ENCODE data around the gene ZNF613. TPM values are rescaled to one million over a fixed set of nuclear protein-coding genes. Genes with fewer than 3 reads are reported as not detected.

ZNF613 gene
- polyA plus RNA-seq, result 1 to 10 TPM; 2.2 to 6.0 (median 4.3) TPM
- long read RNA-seq, donor 1, result 0 reads
- long read RNA-seq, donor 2, result 0 reads
- long read RNA-seq, donor 3, result 0 reads
- long read RNA-seq, donor 4, result 0 reads
- long read RNA-seq, donor 5, result 0 reads
- long read RNA-seq, donor 6, partial matches to known transcripts, result 6 of 7 reads
- long read RNA-seq, donor 6, other reads (novel, unspliced or antisense), result 0 of 7 reads
- long read RNA-seq, donor 7, result 0 reads
- long read RNA-seq, donor 8, result 0 reads
- long read RNA-seq, donor 9, result 0 reads
- long read RNA-seq, donor 10, partial matches to known transcripts, result 0 of 1 reads
- long read RNA-seq, donor 10, other reads (novel, unspliced or antisense), result 0 of 1 reads

DNA sequence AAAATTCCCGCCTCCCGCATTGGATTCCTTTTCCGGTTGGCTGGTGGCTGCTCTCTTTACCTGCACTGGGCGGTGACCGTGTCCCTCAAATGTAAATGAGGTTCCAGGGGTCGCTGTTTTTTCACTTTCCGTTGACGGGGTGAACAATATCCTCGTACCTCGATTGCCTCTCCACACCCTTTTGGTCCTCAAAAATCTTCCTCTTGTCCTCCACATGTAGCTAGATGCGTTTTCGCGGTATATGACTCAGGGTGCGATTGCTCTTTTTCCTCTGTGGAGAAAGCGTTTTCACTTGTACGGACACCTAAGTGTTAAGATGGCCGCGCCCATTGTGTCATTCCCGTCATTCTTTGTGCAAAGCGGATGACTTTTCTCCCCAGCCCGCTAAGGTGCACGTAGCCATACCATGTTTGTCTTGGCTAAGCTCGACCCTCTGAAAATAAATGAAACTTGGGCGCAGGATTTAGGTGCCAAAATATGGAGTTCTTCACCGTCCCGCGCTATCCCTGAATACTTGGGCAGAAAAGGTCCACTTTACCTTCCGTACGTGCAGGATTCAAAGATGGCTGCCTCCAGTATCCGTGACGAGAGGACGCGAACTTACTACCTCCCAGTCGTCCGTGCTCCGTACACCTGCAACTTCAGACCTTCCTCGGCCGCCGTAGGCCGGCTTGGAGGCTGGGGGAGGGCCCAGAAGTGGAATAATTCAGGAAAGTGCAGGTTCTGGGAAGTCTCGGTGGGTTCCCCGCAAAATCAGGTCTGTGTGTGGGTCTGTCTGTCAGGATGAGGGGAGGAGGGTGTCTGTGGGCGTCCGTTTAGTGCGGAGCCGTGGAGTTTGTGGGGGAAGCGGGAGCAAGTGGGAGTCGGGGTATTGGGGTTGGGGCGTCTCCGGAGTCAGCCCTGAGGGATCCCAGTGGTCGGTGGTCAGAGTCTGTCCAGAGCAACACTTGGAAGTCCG, at the start of gene ZNF613:
Gene ZNF613, plus strand, starts transcription at position 689 of the 958 bp plus-strand sequence. CDS start 8,749 bp downstream, outside the sequence.
- 0 to 1% (median 0%) methylated on average over 52 of the region's 52 CpGs for WGBS, 3 donors
- no peaks in the 10 kb centered on the region for H3K4me1 ChIP-seq (ENCODE audit: control insufficient read depth in 3 of 3, insufficient read depth in 2 of 3, low read depth in 1 of 3, low read length in 2 of 3)
- peaks cover 7 to 11% (median 10%) of the 10 kb centered on the region in 3 donors for H3K36me3 ChIP-seq (ENCODE audit: control insufficient read depth in 3 of 3, insufficient read depth in 2 of 3, low read depth in 1 of 3, low read length in 3 of 3)
- DNase-seq, result peak; percentile 95 to 98
- no peaks in the 10 kb centered on the region for H3K27me3 ChIP-seq (ENCODE audit: control insufficient read depth in 3 of 3, insufficient read depth in 3 of 3, low read length in 3 of 3)
- peak within 1 kb of the TSS; percentile 62 to 97 (median 94) for H3K27ac ChIP-seq (ENCODE audit: low read depth in 1 of 3, low read length in 2 of 3)
- peak within 1 kb of the TSS; percentile 81 to 93 (median 83) for H3K4me3 ChIP-seq (ENCODE audit: low read depth in 1 of 3, low read length in 3 of 3)
- peaks cover 7 to 24% of the 10 kb centered on the region in 2 donors for H3K9me3 ChIP-seq (ENCODE audit: control insufficient read depth in 2 of 2, insufficient read depth in 1 of 2, low read depth in 1 of 2, low read length in 1 of 2)
- FAIRE-seq, result no peak

- Histone ChIP-seq H3K36me3 (ENCODE audit: control insufficient read depth in 3 of 3, insufficient read depth in 2 of 3, low read depth in 1 of 3, low read length in 3 of 3) (peaks cover 0 to 22% (median 6%) of the 10 kb centered on the region in 3 donors), H3K27ac (ENCODE audit: low read depth in 1 of 3, low read length in 2 of 3) (no peak overlapping the region), H3K27me3 (ENCODE audit: control insufficient read depth in 3 of 3, insufficient read depth in 3 of 3, low read length in 3 of 3) (no peaks in the 10 kb centered on the region), H3K4me1 (ENCODE audit: control insufficient read depth in 3 of 3, insufficient read depth in 2 of 3, low read depth in 1 of 3, low read length in 2 of 3) (no peaks in the 10 kb centered on the region), H3K4me3 (ENCODE audit: low read depth in 1 of 3, low read length in 3 of 3) (no peak overlapping the region), H3K9me3 (ENCODE audit: control insufficient read depth in 2 of 2, insufficient read depth in 1 of 2, low read depth in 1 of 2, low read length in 1 of 2) (peaks cover 15 to 29% of the 10 kb centered on the region in 2 donors)
- 98 to 100% (median 99%) methylated on average over 3 of the region's 3 CpGs for WGBS, 3 donors
- FAIRE-seq (no peak), DNase-seq (no peak)
Measured at GRCh38 chr19:51882518-51882917, 44.8 kb upstream of the ZNF613 start.

DNA sequence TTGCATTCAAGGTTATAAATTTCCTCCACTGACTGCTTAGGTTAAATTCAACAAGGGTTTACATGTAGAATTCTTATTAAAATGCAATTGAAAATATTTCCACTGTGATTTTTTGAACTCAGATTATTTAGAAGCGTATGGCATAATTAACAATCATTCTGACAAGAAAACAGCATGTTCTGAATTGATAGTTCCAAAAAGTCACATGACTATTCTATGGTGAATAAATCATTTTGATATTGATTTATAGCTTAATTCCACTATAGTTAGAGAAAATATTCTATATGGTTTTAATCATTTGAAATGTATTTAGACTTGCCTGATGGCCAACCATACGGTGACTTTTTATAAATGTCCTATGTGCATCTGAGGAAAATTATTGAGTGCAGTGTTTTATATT, 42.6 kb upstream of the ZNF613 start:
- Histone ChIP-seq H3K27ac (ENCODE audit: low read depth in 1 of 3, low read length in 2 of 3) (no peak overlapping the region), H3K36me3 (ENCODE audit: control insufficient read depth in 3 of 3, insufficient read depth in 2 of 3, low read depth in 1 of 3, low read length in 3 of 3) (peaks cover 0 to 12% (median 0%) of the 10 kb centered on the region in 3 donors), H3K9me3 (ENCODE audit: control insufficient read depth in 2 of 2, insufficient read depth in 1 of 2, low read depth in 1 of 2, low read length in 1 of 2) (peaks cover 13 to 32% of the 10 kb centered on the region in 2 donors), H3K4me3 (ENCODE audit: low read depth in 1 of 3, low read length in 3 of 3) (no peak overlapping the region), H3K27me3 (ENCODE audit: control insufficient read depth in 3 of 3, insufficient read depth in 3 of 3, low read length in 3 of 3) (no peaks in the 10 kb centered on the region), H3K4me1 (ENCODE audit: control insufficient read depth in 3 of 3, insufficient read depth in 2 of 3, low read depth in 1 of 3, low read length in 2 of 3) (peaks cover 0 to 6% (median 3%) of the 10 kb centered on the region in 3 donors)
- FAIRE-seq (no peak), DNase-seq (no peak)
- 96 to 98% (median 97%) methylated on average over 2 of the region's 2 CpGs for WGBS, 3 donors

- no peaks in the 10 kb centered on the region for H3K27me3 ChIP-seq (ENCODE audit: control insufficient read depth in 3 of 3, insufficient read depth in 3 of 3, low read length in 3 of 3)
- no peak for FAIRE-seq
- H3K36me3 ChIP-seq (ENCODE audit: control insufficient read depth in 3 of 3, insufficient read depth in 2 of 3, low read depth in 1 of 3, low read length in 3 of 3), result peaks cover 12 to 24% (median 13%) of the 10 kb centered on the region in 3 donors
- peak within 1 kb of the TSS; percentile 45 to 82 (median 72) for H3K27ac ChIP-seq (ENCODE audit: low read depth in 1 of 3, low read length in 2 of 3)
- DNase-seq, result peak; percentile 92 to 97
- 4 to 10% (median 10%) methylated on average over 56 of the region's 56 CpGs for WGBS, 3 donors
- peaks cover 0 to 6% (median 3%) of the 10 kb centered on the region in 3 donors for H3K4me1 ChIP-seq (ENCODE audit: control insufficient read depth in 3 of 3, insufficient read depth in 2 of 3, low read depth in 1 of 3, low read length in 2 of 3)
- H3K4me3 ChIP-seq (ENCODE audit: low read depth in 1 of 3, low read length in 3 of 3), result peak within 1 kb of the TSS; percentile 70 to 73 (median 71)
- H3K9me3 ChIP-seq (ENCODE audit: control insufficient read depth in 2 of 2, insufficient read depth in 1 of 2, low read depth in 1 of 2, low read length in 1 of 2), result peaks cover 9 to 43% of the 10 kb centered on the region in 2 donors
Measured at GRCh38 chr19:51887522-51888498, 39.5 kb upstream of the ZNF613 start, which contains the start of gene ZNF577. TSS of gene ZNF577 (minus strand) at chr19:51887951. CDS start at chr19:51880382, 7,569 bp downstream.

GRCh38 chr19:51889934-51890333, 37.3 kb upstream of the ZNF613 start:
- Histone ChIP-seq H3K36me3 (ENCODE audit: control insufficient read depth in 3 of 3, insufficient read depth in 2 of 3, low read depth in 1 of 3, low read length in 3 of 3) (peaks cover 21 to 41% (median 24%) of the 10 kb centered on the region in 3 donors), H3K27me3 (ENCODE audit: control insufficient read depth in 3 of 3, insufficient read depth in 3 of 3, low read length in 3 of 3) (no peaks in the 10 kb centered on the region), H3K4me3 (ENCODE audit: low read depth in 1 of 3, low read length in 3 of 3) (no peak overlapping the region), H3K4me1 (ENCODE audit: control insufficient read depth in 3 of 3, insufficient read depth in 2 of 3, low read depth in 1 of 3, low read length in 2 of 3) (peaks cover 0 to 6% (median 3%) of the 10 kb centered on the region in 3 donors), H3K27ac (ENCODE audit: low read depth in 1 of 3, low read length in 2 of 3) (no peak overlapping the region), H3K9me3 (ENCODE audit: control insufficient read depth in 2 of 2, insufficient read depth in 1 of 2, low read depth in 1 of 2, low read length in 1 of 2) (peaks cover 10 to 54% of the 10 kb centered on the region in 2 donors)
- FAIRE-seq (no peak), DNase-seq (no peak)

GRCh38 chr19:51891193-51891747, 36.0 kb upstream of the ZNF613 start:
- Histone ChIP-seq H3K27ac (ENCODE audit: low read depth in 1 of 3, low read length in 2 of 3) (no peak overlapping the region), H3K9me3 (ENCODE audit: control insufficient read depth in 2 of 2, insufficient read depth in 1 of 2, low read depth in 1 of 2, low read length in 1 of 2) (peaks cover 11 to 56% of the 10 kb centered on the region in 2 donors), H3K36me3 (ENCODE audit: control insufficient read depth in 3 of 3, insufficient read depth in 2 of 3, low read depth in 1 of 3, low read length in 3 of 3) (peaks cover 28 to 51% (median 36%) of the 10 kb centered on the region in 3 donors), H3K4me3 (ENCODE audit: low read depth in 1 of 3, low read length in 3 of 3) (no peak overlapping the region), H3K4me1 (ENCODE audit: control insufficient read depth in 3 of 3, insufficient read depth in 2 of 3, low read depth in 1 of 3, low read length in 2 of 3) (peaks cover 0 to 6% (median 3%) of the 10 kb centered on the region in 3 donors), H3K27me3 (ENCODE audit: control insufficient read depth in 3 of 3, insufficient read depth in 3 of 3, low read length in 3 of 3) (no peaks in the 10 kb centered on the region)
- 96 to 99% (median 98%) methylated on average over 10 of the region's 10 CpGs for WGBS, 3 donors
- FAIRE-seq (no peak), DNase-seq (peak in 1 of 2 donors; percentile 21)

GRCh38 chr19:51901860-51902259, 25.4 kb upstream of the ZNF613 start:
- WGBS, 3 donors, result 94 to 95% (median 95%) methylated on average over 4 of the region's 4 CpGs
- Histone ChIP-seq H3K4me1 (ENCODE audit: control insufficient read depth in 3 of 3, insufficient read depth in 2 of 3, low read depth in 1 of 3, low read length in 2 of 3) (no peaks in the 10 kb centered on the region), H3K36me3 (ENCODE audit: control insufficient read depth in 3 of 3, insufficient read depth in 2 of 3, low read depth in 1 of 3, low read length in 3 of 3) (peaks cover 25 to 30% (median 29%) of the 10 kb centered on the region in 3 donors), H3K27ac (ENCODE audit: low read depth in 1 of 3, low read length in 2 of 3) (no peak overlapping the region), H3K4me3 (ENCODE audit: low read depth in 1 of 3, low read length in 3 of 3) (no peak overlapping the region), H3K27me3 (ENCODE audit: control insufficient read depth in 3 of 3, insufficient read depth in 3 of 3, low read length in 3 of 3) (no peaks in the 10 kb centered on the region), H3K9me3 (ENCODE audit: control insufficient read depth in 2 of 2, insufficient read depth in 1 of 2, low read depth in 1 of 2, low read length in 1 of 2) (peaks cover 4 to 61% of the 10 kb centered on the region in 2 donors)
- DNase-seq (no peak), FAIRE-seq (no peak)
